Loucy (cell line): ENCODE results near the gene SLFN12.

Experiments
- H2AFZ ChIP-seq: fragments of 200-600 bp; sonication (generic); 2 replicates; pipeline ENCODE4 v1.6.0; 2016; ENCODE audit warnings: antibody characterized with exemption, mild to moderate bottlenecking, low read length, moderate library complexity
- H3F3A ChIP-seq: fragments of 200-600 bp; 2 replicates; pipeline ENCODE4 v1.6.0; 2016; ENCODE audit warnings: antibody characterized with exemption, low read depth, mild to moderate bottlenecking
- H3K27me3 ChIP-seq: fragments of 200-600 bp; sonication (generic); 2 replicates; pipeline ENCODE4 v1.6.1; 2014; ENCODE audit warnings: low read length, mild to moderate bottlenecking; ENCODE audit not compliant: insufficient read depth, poor library complexity, severe bottlenecking
- H3K36me3 ChIP-seq: fragments of 200-600 bp; sonication (generic); 2 replicates; pipeline ENCODE4 v1.6.1; 2016; ENCODE audit warnings: low read length; ENCODE audit not compliant: insufficient read depth
- H3K4me1 ChIP-seq: fragments of 200-600 bp; sonication (generic); 2 replicates; pipeline ENCODE4 v1.5.1; 2014; ENCODE audit warnings: low read length, mild to moderate bottlenecking; ENCODE audit not compliant: insufficient read depth, poor library complexity, severe bottlenecking
- H3K4me2 ChIP-seq: fragments of 200-600 bp; sonication (generic); 2 replicates; pipeline ENCODE4 v1.6.0; 2014; ENCODE audit warnings: antibody characterized with exemption, low read length, low read depth, mild to moderate bottlenecking; ENCODE audit not compliant: poor library complexity, severe bottlenecking
- H3K4me3 ChIP-seq: fragments of 200-600 bp; sonication (generic); 2 replicates; pipeline ENCODE4 v1.5.1; 2014; ENCODE audit warnings: low read length, mild to moderate bottlenecking, mixed read lengths; ENCODE audit not compliant: poor library complexity, severe bottlenecking
- H3K79me2 ChIP-seq: fragments of 200-600 bp; sonication (generic); 2 replicates; pipeline ENCODE4 v1.6.1; 2014; ENCODE audit warnings: low read length; ENCODE audit not compliant: insufficient read depth
- H3K9ac ChIP-seq: fragments of 200-600 bp; sonication (generic); 2 replicates; pipeline ENCODE4 v1.6.0; 2014; ENCODE audit warnings: mild to moderate bottlenecking, low read depth, low read length, moderate library complexity; ENCODE audit not compliant: poor library complexity, severe bottlenecking
- H3K9me2 ChIP-seq: fragments of 200-600 bp; sonication (generic); replicated peaks from 2 replicates; pipeline ENCODE4 v1.6.1; 2016; ENCODE audit warnings: low read depth, low read length, mixed read lengths
- H3K9me3 ChIP-seq: fragments of 200-600 bp; sonication (generic); 2 replicates; pipeline ENCODE4 v1.6.1; 2014; ENCODE audit warnings: mild to moderate bottlenecking, antibody characterized with exemption, low read length, low read depth; ENCODE audit not compliant: insufficient read depth
- H4K20me1 ChIP-seq: fragments of 200-600 bp; sonication (generic); 2 replicates; pipeline ENCODE4 v1.6.0; 2014; ENCODE audit warnings: antibody characterized with exemption, low read length, mild to moderate bottlenecking; ENCODE audit not compliant: insufficient read depth, poor library complexity, severe bottlenecking
- CTCF ChIP-seq: fragments of 200-600 bp; sonication (generic); conservative IDR thresholded peaks from 2 replicates; pipeline ENCODE4 v1.5.1; 2014; ENCODE audit warnings: mild to moderate bottlenecking, antibody characterized with exemption, low read length
- EZH2phosphoT487 ChIP-seq: fragments of 200-600 bp; IDR thresholded peaks from 2 replicates; pipeline ENCODE4 v1.6.1; 2018; ENCODE audit warnings: antibody characterized with exemption, mild to moderate bottlenecking, moderate library complexity, borderline replicate concordance

Gene SLFN12

GRCh38 chr17:35371934-35372333 is 60.4 kb downstream of the SLFN12 start:
- Histone ChIP-seq H3K79me2 (peaks cover 68% of the 10 kb centered on the region), H3K27me3 (peaks cover 24% of the 10 kb centered on the region), H3K9me3 (peaks cover 5% of the 10 kb centered on the region), H3F3A (peaks cover 10% of the 10 kb centered on the region; the same call in 1 of the 2 replicates), H3K9me2 (no peaks in the 10 kb centered on the region), H3K36me3 (peaks cover 9% of the 10 kb centered on the region), H3K4me1 (peaks cover 48% of the 10 kb centered on the region), H4K20me1 (peaks cover 36% of the 10 kb centered on the region), H3K4me3 (peak overlapping the region; percentile 79), H3K4me2 (peak overlapping the region; percentile 71), H3K9ac (peak overlapping the region; percentile 92), H2AFZ (no peak overlapping the region)
- TF ChIP-seq CTCF (no peak), EZH2phosphoT487 (no peak)

DNA sequence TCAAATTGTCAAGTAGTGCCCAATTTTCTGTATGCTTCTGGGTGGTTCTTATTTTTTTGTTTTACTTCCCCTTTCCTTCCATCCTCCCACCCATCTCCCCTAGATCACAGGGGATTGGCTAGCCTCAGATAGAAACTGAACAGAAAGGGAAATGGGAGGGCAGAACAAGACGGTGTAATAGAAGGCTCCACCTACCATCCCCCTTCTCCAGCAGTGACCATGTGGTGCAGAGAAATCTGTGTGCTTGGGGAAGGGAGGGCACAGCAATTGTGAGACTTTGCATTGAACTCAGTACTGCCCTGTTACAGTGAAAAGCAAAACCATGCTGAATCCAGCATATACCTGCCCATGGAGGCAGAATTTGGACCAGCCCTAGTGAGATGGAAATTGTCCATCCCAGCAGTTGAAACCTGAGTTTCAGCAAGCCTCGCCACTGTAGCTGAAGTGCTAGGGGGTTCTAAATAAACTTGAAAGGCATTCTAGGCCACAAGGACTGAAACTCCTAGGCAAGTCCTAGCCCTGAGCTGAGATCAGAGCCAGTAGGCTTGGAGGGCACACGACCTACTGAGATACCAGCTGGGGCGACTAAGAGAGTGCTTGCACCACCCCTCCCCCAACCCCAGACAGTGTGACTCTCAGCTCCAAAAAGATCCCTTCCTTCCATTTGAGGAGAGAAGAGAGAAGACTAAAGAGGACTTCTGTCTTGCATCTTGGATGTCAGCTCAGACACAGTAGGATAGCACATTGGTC is 64.0 kb downstream of the SLFN12 start:
- Histone ChIP-seq H3K36me3 (peaks cover 33% of the 10 kb centered on the region), H3K9me3 (peaks cover 5% of the 10 kb centered on the region), H3K4me2 (peak overlapping the region; percentile 79), H3K9me2 (no peaks in the 10 kb centered on the region), H3K4me1 (peaks cover 50% of the 10 kb centered on the region), H3K9ac (peak overlapping the region; percentile 15), H4K20me1 (peaks cover 69% of the 10 kb centered on the region), H3K79me2 (peaks cover 97% of the 10 kb centered on the region), H3K27me3 (peaks cover 7% of the 10 kb centered on the region), H3K4me3 (peak overlapping the region; percentile 63), H3F3A (peaks cover 4% of the 10 kb centered on the region; the same call in 1 of the 2 replicates), H2AFZ (no peak overlapping the region)
- no peak for TF ChIP-seq EZH2phosphoT487
- TF ChIP-seq CTCF = no peak

DNA sequence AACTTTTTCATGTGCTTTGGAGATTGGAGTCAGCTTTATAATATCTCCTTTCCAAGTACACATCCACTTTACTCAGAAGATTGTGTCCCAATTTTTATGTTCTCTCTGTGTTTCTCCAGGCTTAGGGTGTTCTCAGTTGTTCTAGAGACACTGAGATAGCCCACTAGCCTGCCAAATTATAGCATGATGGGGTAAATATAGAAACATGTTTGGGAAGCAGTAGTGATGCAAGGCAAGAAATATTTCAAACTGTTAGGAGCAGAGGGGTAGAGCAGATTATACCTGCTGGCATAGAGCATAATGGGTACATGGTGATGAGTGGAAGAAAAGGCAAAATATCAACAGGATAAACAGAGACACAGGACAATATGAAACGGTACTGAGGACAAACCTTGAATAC is 71.3 kb downstream of the SLFN12 start:
- no peak overlapping the region for H2AFZ ChIP-seq
- H3K4me1 ChIP-seq = peaks cover 34% of the 10 kb centered on the region
- H3K79me2 ChIP-seq = peaks cover 67% of the 10 kb centered on the region
- peak overlapping the region; percentile 36 for H3K4me3 ChIP-seq
- H3K9me2 ChIP-seq = no peaks in the 10 kb centered on the region
- no peaks in the 10 kb centered on the region for H3F3A ChIP-seq
- peak overlapping the region; percentile 65 for H3K4me2 ChIP-seq
- H3K9me3 ChIP-seq = no peaks in the 10 kb centered on the region
- H3K9ac ChIP-seq = no peak overlapping the region
- H4K20me1 ChIP-seq = peaks cover 75% of the 10 kb centered on the region
- TF ChIP-seq CTCF = no peak
- no peak for TF ChIP-seq EZH2phosphoT487
- H3K36me3 ChIP-seq = peaks cover 84% of the 10 kb centered on the region
- no peaks in the 10 kb centered on the region for H3K27me3 ChIP-seq
